SK-N-SH treated with all-trans-retinoic acid at 6 μM for 48 hours (cell line): ENCODE measurements around the gene ZNF70.

Source experiments
- ATAC-seq: fragments of 200-7000 bp; cut with Tn5 transposase; 3 replicates; pipeline ENCODE4 v1.9.1; 2020; ENCODE audit warnings: mild to moderate bottlenecking, moderate library complexity
- ARNTL ChIP-seq: fragments of 450-650 bp; formaldehyde crosslinking; IDR thresholded peaks from 2 replicates; pipeline ENCODE4 v1.5.0; 2020; ENCODE audit warnings: low read depth, mild to moderate bottlenecking, moderate library complexity, borderline replicate concordance
- BACH2 ChIP-seq: fragments of 250-450 bp; sonication (Bioruptor Pico); IDR thresholded peaks from 2 replicates; pipeline ENCODE4 v1.9.0; 2021; ENCODE audit warnings: mild to moderate bottlenecking, borderline replicate concordance
- CSDC2 ChIP-seq: fragments of 250-450 bp; sonication (Bioruptor Pico); IDR thresholded peaks from 2 replicates; pipeline ENCODE4 v1.5.0; 2020; ENCODE audit warnings: mild to moderate bottlenecking, moderate library complexity
- ESRRG ChIP-seq: fragments of 250-450 bp; sonication (Bioruptor Pico); IDR thresholded peaks from 2 replicates; pipeline ENCODE4 v1.6.1; 2021; ENCODE audit warnings: mild to moderate bottlenecking
- ISL1 ChIP-seq: fragments of 250-450 bp; sonication (Bioruptor Pico); IDR thresholded peaks from 2 replicates; pipeline ENCODE4 v2.1.2; 2022; ENCODE audit warnings: mild to moderate bottlenecking, moderate library complexity
- OSR1 ChIP-seq: fragments of 250-450 bp; sonication (Bioruptor Pico); IDR thresholded peaks from 2 replicates; pipeline ENCODE4 v1.8.0; 2022; ENCODE audit warnings: moderate library complexity, mild to moderate bottlenecking, inconsistent platforms
- PPARA ChIP-seq: fragments of 250-450 bp; sonication (Bioruptor Pico); IDR thresholded peaks from 2 replicates; pipeline ENCODE4 v1.5.0; 2020; ENCODE audit warnings: mild to moderate bottlenecking, borderline replicate concordance
- RARB ChIP-seq: fragments of 250-450 bp; sonication (Bioruptor Pico); IDR thresholded peaks from 2 replicates; pipeline ENCODE4 v1.8.0; 2021; ENCODE audit warnings: mild to moderate bottlenecking, moderate library complexity
- SNAI2 ChIP-seq: fragments of 250-450 bp; sonication (Bioruptor Pico); IDR thresholded peaks from 2 replicates; pipeline ENCODE4 v1.5.0; 2020; ENCODE audit warnings: mild to moderate bottlenecking, moderate library complexity
- TCF4 ChIP-seq: fragments of 250-450 bp; sonication (Bioruptor Pico); IDR thresholded peaks from 2 replicates; pipeline ENCODE4 v1.8.0; 2021; ENCODE audit warnings: mild to moderate bottlenecking, moderate library complexity, borderline replicate concordance
- TOX ChIP-seq: fragments of 250-450 bp; sonication (Bioruptor Pico); IDR thresholded peaks from 2 replicates; pipeline ENCODE4 v1.8.0; 2021; ENCODE audit warnings: mild to moderate bottlenecking, moderate library complexity, borderline replicate concordance
- ZC3H10 ChIP-seq: fragments of 250-450 bp; sonication (Bioruptor Pico); IDR thresholded peaks from 2 replicates; pipeline ENCODE4 v1.5.1; 2021; ENCODE audit warnings: mild to moderate bottlenecking, moderate library complexity
- ZFP3 ChIP-seq: fragments of 250-450 bp; sonication (Bioruptor Pico); IDR thresholded peaks from 2 replicates; pipeline ENCODE4 v1.5.0; 2020; ENCODE audit warnings: mild to moderate bottlenecking, moderate library complexity
- ZFP30 ChIP-seq: fragments of 450-650 bp; formaldehyde crosslinking; IDR thresholded peaks from 2 replicates; pipeline ENCODE4 v1.5.0; 2022; ENCODE audit warnings: mild to moderate bottlenecking, moderate library complexity
- ZNF565 ChIP-seq: fragments of 450-650 bp; formaldehyde crosslinking; conservative IDR thresholded peaks from 2 replicates; pipeline ENCODE4 v1.5.0; 2020; ENCODE audit warnings: low read depth, mild to moderate bottlenecking, moderate library complexity
- ZNF70 ChIP-seq: fragments of 450-650 bp; formaldehyde crosslinking; IDR thresholded peaks from 2 replicates; pipeline ENCODE4 v1.5.0; 2020; ENCODE audit warnings: mild to moderate bottlenecking, moderate library complexity
- ZNF8 ChIP-seq: fragments of 450-650 bp; formaldehyde crosslinking; IDR thresholded peaks from 2 replicates; pipeline ENCODE4 v1.5.0; 2020; ENCODE audit warnings: mild to moderate bottlenecking, moderate library complexity
- TF ChIP-seq, protein P1 (sequence below): fragments of 250-450 bp; sonication (Bioruptor Pico); IDR thresholded peaks from 2 replicates; pipeline ENCODE4 v1.8.0; 2021; ENCODE audit warnings: low read depth, mild to moderate bottlenecking, moderate library complexity, borderline replicate concordance
- TF ChIP-seq, protein P2 (sequence below): fragments of 250-450 bp; sonication (Bioruptor Pico); IDR thresholded peaks from 2 replicates; pipeline ENCODE4 v1.5.0; 2020; ENCODE audit warnings: mild to moderate bottlenecking, moderate library complexity
- TF ChIP-seq, protein P3 (sequence below): fragments of 250-450 bp; sonication (Bioruptor Pico); IDR thresholded peaks from 2 replicates; pipeline ENCODE4 v1.5.1; 2021; ENCODE audit warnings: mild to moderate bottlenecking, moderate library complexity

ZNF70 gene

DNA sequence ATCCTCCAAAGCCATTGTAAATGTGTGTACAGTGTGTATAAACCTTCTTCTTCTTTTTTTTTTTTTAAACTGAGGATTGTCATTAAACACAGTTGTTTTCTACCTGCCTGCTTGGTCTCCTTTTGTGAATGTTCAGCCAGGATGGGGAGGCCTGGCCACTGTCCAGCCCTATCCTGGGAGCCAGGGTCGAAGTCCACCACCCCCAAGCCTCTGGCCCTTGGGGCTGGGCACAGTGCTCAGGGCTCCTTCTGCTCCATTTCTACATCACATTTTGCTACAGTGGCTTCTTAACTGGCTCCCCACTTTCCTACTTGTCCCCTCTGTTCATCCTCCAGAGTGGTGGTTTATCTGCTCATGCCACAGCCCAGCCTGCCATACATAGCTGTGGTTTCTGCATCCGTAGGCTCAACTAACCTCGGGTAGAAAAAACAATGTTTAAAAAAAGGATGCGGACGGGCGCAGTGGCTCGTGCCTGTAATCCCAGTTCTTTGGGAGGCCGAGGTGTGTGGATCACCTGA, 33.4 kb upstream of the ZNF70 start:
- no peak for TF ChIP-seq ZNF8 (CRISPR knock-in tag)
- no peak for TF ChIP-seq TOX (CRISPR knock-in tag)
- no peak for TF ChIP-seq OSR1
- no peak for ATAC-seq

DNA sequence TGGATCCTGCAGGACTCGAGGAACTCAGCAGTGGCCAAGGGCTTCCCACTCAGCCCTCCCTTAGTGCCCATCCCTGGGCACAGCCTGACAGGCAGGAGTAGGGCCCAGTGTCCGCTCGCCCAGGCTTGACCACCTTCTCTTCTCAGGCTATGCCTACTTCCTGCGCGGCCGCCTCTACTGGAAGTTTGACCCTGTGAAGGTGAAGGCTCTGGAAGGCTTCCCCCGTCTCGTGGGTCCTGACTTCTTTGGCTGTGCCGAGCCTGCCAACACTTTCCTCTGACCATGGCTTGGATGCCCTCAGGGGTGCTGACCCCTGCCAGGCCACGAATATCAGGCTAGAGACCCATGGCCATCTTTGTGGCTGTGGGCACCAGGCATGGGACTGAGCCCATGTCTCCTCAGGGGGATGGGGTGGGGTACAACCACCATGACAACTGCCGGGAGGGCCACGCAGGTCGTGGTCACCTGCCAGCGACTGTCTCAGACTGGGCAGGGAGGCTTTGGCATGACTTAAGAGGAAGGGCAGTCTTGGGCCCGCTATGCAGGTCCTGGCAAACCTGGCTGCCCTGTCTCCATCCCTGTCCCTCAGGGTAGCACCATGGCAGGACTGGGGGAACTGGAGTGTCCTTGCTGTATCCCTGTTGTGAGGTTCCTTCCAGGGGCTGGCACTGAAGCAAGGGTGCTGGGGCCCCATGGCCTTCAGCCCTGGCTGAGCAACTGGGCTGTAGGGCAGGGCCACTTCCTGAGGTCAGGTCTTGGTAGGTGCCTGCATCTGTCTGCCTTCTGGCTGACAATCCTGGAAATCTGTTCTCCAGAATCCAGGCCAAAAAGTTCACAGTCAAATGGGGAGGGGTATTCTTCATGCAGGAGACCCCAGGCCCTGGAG, 32.6 kb upstream of the ZNF70 start:
- ATAC-seq = no peak
- TF ChIP-seq ZNF70 (CRISPR knock-in tag) (no peak), TCF4 (no peak), TOX (CRISPR knock-in tag) (no peak), SNAI2 (CRISPR knock-in tag) (no peak), ZFP30 (CRISPR knock-in tag) (no peak)
- TF ChIP-seq, protein P1, sequence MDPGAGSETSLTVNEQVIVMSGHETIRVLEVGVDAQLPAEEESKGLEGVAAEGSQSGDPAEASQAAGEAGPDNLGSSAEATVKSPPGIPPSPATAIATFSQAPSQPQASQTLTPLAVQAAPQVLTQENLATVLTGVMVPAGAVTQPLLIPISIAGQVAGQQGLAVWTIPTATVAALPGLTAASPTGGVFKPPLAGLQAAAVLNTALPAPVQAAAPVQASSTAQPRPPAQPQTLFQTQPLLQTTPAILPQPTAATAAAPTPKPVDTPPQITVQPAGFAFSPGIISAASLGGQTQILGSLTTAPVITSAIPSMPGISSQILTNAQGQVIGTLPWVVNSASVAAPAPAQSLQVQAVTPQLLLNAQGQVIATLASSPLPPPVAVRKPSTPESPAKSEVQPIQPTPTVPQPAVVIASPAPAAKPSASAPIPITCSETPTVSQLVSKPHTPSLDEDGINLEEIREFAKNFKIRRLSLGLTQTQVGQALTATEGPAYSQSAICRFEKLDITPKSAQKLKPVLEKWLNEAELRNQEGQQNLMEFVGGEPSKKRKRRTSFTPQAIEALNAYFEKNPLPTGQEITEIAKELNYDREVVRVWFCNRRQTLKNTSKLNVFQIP (CRISPR knock-in tag) = no peak
- TF ChIP-seq, protein P2, sequence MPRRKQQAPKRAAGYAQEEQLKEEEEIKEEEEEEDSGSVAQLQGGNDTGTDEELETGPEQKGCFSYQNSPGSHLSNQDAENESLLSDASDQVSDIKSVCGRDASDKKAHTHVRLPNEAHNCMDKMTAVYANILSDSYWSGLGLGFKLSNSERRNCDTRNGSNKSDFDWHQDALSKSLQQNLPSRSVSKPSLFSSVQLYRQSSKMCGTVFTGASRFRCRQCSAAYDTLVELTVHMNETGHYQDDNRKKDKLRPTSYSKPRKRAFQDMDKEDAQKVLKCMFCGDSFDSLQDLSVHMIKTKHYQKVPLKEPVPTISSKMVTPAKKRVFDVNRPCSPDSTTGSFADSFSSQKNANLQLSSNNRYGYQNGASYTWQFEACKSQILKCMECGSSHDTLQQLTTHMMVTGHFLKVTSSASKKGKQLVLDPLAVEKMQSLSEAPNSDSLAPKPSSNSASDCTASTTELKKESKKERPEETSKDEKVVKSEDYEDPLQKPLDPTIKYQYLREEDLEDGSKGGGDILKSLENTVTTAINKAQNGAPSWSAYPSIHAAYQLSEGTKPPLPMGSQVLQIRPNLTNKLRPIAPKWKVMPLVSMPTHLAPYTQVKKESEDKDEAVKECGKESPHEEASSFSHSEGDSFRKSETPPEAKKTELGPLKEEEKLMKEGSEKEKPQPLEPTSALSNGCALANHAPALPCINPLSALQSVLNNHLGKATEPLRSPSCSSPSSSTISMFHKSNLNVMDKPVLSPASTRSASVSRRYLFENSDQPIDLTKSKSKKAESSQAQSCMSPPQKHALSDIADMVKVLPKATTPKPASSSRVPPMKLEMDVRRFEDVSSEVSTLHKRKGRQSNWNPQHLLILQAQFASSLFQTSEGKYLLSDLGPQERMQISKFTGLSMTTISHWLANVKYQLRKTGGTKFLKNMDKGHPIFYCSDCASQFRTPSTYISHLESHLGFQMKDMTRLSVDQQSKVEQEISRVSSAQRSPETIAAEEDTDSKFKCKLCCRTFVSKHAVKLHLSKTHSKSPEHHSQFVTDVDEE (CRISPR knock-in tag) = no peak

DNA sequence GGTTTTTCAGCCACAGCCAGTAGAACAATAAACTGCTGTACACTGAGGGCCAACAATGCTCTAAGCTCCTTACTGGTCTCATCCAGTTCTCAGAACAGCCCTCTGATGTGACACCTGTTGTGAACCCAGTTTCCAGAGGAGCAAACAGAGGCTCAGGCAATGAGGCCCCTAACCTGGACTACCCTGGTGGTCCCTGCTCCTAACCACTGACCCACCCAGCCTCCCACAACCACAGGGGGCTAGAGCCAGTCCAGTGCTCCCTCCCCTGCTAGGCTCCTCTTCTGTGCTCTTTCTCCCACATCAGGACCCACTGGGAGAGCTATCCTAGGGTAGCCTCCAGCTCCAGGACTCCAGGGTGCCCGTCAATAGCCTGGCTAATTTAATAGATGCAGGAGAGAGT, 31.8 kb upstream of the ZNF70 start:
- no peak for ATAC-seq
- TF ChIP-seq ARNTL (CRISPR knock-in tag) (no peak), RARB (CRISPR knock-in tag) (no peak), ZNF70 (CRISPR knock-in tag) (no peak), TCF4 (no peak)
- TF ChIP-seq, protein P1 (CRISPR knock-in tag) = no peak

DNA sequence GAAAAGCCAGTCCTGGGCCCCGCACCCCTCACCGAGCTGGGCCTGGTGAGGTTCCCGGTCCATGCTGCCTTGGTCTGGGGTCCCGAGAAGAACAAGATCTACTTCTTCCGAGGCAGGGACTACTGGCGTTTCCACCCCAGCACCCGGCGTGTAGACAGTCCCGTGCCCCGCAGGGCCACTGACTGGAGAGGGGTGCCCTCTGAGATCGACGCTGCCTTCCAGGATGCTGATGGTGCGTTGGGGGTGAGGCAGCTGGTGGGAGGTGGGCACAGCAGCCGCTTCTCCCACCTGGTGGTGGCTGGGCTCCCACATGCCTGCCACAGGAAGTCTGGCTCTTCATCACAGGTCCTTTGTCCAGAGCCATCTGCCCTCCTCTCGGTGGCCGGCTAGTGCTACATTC, 31.3 kb upstream of the ZNF70 start:
- TF ChIP-seq TCF4 (no peak), CSDC2 (CRISPR knock-in tag) (no peak), ESRRG (CRISPR knock-in tag) (no peak), ZFP3 (CRISPR knock-in tag) (no peak), ZC3H10 (CRISPR knock-in tag) (no peak), ARNTL (CRISPR knock-in tag) (no peak), TOX (CRISPR knock-in tag) (no peak), SNAI2 (CRISPR knock-in tag) (no peak), ZNF565 (CRISPR knock-in tag) (no peak), ZNF8 (CRISPR knock-in tag) (no peak), BACH2 (CRISPR knock-in tag) (no peak), OSR1 (no peak), ISL1 (CRISPR knock-in tag) (no peak), PPARA (no peak)
- TF ChIP-seq, protein P3, sequence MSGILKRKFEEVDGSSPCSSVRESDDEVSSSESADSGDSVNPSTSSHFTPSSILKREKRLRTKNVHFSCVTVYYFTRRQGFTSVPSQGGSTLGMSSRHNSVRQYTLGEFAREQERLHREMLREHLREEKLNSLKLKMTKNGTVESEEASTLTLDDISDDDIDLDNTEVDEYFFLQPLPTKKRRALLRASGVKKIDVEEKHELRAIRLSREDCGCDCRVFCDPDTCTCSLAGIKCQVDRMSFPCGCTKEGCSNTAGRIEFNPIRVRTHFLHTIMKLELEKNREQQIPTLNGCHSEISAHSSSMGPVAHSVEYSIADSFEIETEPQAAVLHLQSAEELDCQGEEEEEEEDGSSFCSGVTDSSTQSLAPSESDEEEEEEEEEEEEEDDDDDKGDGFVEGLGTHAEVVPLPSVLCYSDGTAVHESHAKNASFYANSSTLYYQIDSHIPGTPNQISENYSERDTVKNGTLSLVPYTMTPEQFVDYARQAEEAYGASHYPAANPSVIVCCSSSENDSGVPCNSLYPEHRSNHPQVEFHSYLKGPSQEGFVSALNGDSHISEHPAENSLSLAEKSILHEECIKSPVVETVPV = no peak
- no peak for ATAC-seq
